Stimulated activated CD8-positive, alpha-beta memory T cell treated with anti-CD3 and anti-CD28 coated beads, Interleukin-2, amount 100 ng/mL, for 48 hours (primary cell): Measurements from ENCODE around the gene TYW5.
"Not testable (repeated sequence)": the region's sequence is repeated elsewhere in the genome, so short reads cannot be mapped to it uniquely, and the experiment has no call there.

Source experiments
- DNase-seq, 2 donors: peaks; one replicate each; pipeline ENCODE4 v3.0.0-alpha.2; 2020; ENCODE audit warnings: low read depth in 2 of 2

The TYW5 gene

GRCh38 chr2:199916980-199917379 is 38.3 kb downstream of the TYW5 start:
- no peak for DNase-seq

- DNase-seq: no peak
Observed at GRCh38 chr2:199914372-199914958, 40.8 kb downstream of the TYW5 start.

GRCh38 chr2:199912553-199913114 is 42.7 kb downstream of the TYW5 start:
- not testable (repeated sequence) for DNase-seq

- DNase-seq: no peak
Observed at GRCh38 chr2:199911877-199912161, 43.5 kb downstream of the TYW5 start.

- DNase-seq: peak; percentile 88 to 91
Observed at GRCh38 chr2:199911052-199911876, 44.0 kb downstream of the TYW5 start, which contains the start of gene C2orf69. C2orf69 (plus strand) TSS chr2:199911293; CDS start chr2:199911439, 146 bp downstream.

- DNase-seq: no peak
Observed at GRCh38 chr2:199910338-199911051, 44.8 kb downstream of the TYW5 start.

- no peak for DNase-seq
Observed at GRCh38 chr2:199907008-199907714, 48.1 kb downstream of the TYW5 start.

GRCh38 chr2:199903111-199903510 is 52.2 kb downstream of the TYW5 start:
- DNase-seq: no peak

GRCh38 chr2:199902486-199903110 is 52.7 kb downstream of the TYW5 start:
- DNase-seq: no peak

GRCh38 chr2:199901942-199902341 is 53.3 kb downstream of the TYW5 start:
- DNase-seq: no peak

- no peak for DNase-seq
Observed at GRCh38 chr2:199896617-199897016, 58.7 kb downstream of the TYW5 start.

GRCh38 chr2:199895406-199895805 is 59.9 kb downstream of the TYW5 start:
- DNase-seq: no peak

- DNase-seq: no peak
Observed at GRCh38 chr2:199883474-199884212, 71.6 kb downstream of the TYW5 start.

GRCh38 chr2:199882667-199883066 is 72.6 kb downstream of the TYW5 start:
- DNase-seq: no peak
